ENCODE measurements around the gene IMMP1L.
A peak's percentile ranks its signal among the peaks of the same experiment; 100 is the strongest.

Gene IMMP1L

GRCh38 chr11:31464436-31464835, 45.0 kb downstream of the IMMP1L start:
- no peak for DNase-seq

DNA sequence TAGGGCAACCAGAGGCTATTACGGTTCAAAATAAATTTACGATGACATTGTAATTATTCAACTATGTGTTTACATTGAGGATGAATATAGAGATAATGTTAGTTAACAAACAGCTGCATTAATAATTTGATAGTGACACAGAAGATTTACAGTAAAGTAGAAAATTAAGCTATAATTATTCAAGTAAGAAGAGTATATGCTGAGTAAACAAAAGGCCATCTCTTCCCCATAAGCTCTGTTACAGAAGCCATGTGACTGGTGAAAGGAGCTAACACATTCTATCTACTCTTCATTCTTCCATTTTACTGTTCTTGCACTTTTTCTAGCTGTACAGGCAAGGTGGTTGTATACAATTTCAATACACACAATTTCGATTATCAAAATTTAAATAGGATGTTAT, 54.2 kb downstream of the IMMP1L start:
- DNase-seq = no peak

- DNase-seq = no peak
These were observed 58.6 kb downstream of the IMMP1L start for GRCh38 chr11:31450841-31451240.

GRCh38 chr11:31449040-31449439, 60.4 kb downstream of the IMMP1L start:
- DNase-seq = no peak

GRCh38 chr11:31445621-31446020, 63.8 kb downstream of the IMMP1L start:
- DNase-seq = no peak

GRCh38 chr11:31443802-31444201, 65.6 kb downstream of the IMMP1L start:
- DNase-seq = no peak

DNA sequence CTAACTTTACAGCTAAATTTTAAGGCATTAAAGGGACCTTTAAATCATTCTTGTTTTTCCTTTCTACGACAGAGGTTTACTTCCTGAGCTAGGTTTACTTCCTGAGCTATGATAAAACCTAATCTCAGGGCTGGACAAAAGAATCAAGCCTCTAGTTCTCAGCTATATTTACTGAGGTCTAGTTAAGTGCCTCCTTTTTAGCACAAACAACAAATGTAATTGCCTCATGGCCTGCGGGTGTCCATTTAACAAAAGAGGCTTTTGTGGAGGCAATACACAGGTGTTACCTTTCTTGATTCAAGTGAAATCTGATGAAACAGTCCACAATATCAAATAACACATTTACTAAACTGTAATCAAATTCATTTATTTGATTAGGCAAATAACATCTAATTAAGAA, 67.3 kb downstream of the IMMP1L start:
- no peak for DNase-seq

DNA sequence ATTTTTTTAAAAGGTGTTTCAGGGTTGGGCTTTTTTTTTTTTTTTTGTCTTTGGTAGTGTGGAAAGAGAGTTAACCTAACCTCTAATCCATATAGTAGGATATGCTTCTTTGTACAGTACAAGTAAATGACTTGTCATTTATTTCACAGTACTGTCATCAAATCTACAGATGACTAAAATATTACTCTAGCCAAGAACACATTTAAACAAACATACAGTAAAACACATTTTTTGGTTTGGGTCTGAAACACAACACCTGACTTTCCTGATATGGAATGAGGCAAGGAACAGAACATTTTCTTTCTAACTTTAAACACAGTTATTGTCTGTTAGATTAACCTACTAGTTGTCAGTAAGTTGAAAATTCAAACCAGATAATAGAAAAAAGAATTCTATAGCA, 68.1 kb downstream of the IMMP1L start:
- no peak for DNase-seq

GRCh38 chr11:31437742-31438435, 71.5 kb downstream of the IMMP1L start:
- no peak for DNase-seq

- DNase-seq = no peak
These were observed 75.6 kb downstream of the IMMP1L start for GRCh38 chr11:31433851-31434250.

- no peak for DNase-seq
These were observed 84.8 kb downstream of the IMMP1L start for GRCh38 chr11:31424652-31425051.

DNA sequence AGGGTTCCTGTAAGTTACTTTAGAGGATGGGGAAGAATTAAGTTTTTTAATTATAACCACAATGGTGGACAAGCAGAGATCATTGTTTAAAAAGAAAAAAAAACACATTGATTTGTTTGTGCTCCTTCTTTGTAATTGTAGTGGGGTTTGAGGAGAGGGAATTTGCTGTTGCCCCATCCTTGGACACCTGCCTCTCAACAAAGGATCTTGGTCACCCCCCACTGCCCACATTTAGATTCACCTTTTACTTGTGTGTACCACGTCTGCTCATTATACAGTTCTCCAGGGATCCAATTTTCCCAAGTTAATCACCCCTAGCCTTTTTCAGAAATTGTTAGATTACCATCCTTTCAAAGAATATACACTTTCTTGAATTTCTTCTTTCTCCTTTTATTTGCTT, 86.7 kb downstream of the IMMP1L start:
- no peak for DNase-seq

- no peak for DNase-seq
These were observed 87.6 kb downstream of the IMMP1L start for GRCh38 chr11:31421820-31422219.

- DNase-seq = no peak
These were observed 89.8 kb downstream of the IMMP1L start for GRCh38 chr11:31419669-31420068.

DNA sequence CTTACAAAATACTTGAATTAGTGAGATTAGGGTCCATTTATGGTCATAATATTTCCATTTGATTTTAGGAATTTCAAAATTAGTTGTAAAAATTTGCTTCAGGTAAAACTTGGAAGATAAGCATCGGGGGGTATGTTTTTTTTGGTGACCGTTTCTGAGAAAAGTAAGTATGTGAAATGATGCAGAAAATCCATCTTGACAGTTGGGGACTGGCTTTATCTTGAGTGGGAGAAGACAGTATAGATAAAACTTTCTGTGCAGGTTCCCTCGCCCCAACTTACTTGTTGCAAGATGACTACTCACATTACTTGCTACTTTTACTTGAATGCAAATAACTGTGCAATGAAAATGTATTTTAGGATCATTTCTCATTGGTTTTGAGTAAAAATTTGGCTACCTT, 90.3 kb downstream of the IMMP1L start:
- no peak for DNase-seq

DNA sequence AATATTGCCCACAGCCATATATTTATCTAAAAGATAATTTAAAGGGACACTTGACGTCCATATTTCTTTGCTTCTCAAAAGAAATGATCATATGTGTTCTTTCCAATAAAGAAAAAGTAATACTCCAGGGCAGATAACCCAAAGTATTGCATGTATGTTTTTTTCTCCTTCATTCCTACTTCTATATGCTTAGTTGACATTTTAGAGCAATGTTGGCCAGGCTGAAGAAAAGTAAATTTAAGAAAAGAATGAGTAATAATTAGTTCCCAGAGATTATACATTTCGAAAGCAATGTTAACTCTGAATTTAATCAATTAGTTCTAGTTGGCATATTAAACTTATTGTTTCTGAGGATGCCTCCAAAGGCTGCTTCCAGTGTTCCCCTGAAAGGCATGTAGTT, 91.6 kb downstream of the IMMP1L start:
- DNase-seq = no peak

- no peak for DNase-seq
These were observed 92.1 kb downstream of the IMMP1L start for GRCh38 chr11:31417357-31417756.

GRCh38 chr11:31415435-31415834, 94.0 kb downstream of the IMMP1L start:
- DNase-seq = no peak

- no peak for DNase-seq
These were observed 95.1 kb downstream of the IMMP1L start for GRCh38 chr11:31414338-31414737.

DNA sequence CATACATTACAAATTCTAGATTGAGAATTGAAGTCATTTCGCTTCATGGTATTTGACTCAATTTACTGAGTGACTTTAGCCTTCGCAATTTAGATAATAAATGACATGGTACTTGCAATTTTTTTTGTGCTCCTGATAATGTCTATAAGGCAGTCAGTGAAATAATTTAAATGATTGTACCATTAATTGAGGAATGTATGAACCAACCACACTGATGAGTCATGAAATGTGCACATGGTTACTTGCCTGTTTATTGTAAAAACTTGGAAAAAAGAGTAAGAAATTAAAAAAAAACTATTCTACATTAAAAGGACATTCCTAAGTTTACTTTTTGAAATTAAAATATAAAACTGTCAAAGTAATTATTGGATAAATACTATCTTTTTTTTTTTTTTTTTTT, 96.5 kb downstream of the IMMP1L start:
- no peak for DNase-seq

DNA sequence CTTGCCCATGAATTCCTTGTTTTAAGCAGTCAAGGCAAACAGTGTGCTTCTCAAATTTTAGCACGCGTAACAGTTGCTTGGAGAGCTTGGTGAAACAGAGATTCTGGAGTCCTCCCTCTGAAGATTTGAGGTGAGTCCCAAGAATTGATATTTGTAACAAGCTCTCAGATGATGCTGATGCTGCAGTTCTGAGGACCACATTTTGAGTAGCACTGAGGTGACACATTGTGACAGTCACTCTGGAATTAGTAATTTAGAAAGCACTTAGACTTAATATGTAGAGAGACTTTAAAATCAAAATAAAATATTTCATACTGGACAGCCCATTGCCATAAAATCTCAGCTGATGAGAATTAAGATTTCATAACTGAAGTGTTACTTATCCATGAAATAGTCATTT, 101.2 kb downstream of the IMMP1L start:
- no peak for DNase-seq

DNA sequence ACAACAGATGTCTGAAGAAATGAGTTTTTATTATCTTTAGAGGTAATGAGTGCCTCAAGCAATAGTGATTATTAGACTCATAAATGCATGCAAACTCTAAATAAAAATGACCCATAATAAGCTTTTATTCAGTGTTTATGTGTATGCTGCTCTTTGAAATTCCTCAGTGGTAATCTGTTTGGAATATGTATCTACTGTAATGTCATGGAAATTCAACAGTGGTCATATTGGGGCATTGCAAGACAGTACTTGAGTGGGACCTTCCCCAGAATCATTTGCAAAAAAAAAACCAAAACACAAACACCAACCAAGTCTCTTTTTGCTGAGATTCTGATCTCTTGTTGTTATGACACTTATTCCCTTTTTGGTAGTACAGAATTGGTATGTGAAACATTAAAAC, 104.8 kb downstream of the IMMP1L start:
- DNase-seq = no peak

DNA sequence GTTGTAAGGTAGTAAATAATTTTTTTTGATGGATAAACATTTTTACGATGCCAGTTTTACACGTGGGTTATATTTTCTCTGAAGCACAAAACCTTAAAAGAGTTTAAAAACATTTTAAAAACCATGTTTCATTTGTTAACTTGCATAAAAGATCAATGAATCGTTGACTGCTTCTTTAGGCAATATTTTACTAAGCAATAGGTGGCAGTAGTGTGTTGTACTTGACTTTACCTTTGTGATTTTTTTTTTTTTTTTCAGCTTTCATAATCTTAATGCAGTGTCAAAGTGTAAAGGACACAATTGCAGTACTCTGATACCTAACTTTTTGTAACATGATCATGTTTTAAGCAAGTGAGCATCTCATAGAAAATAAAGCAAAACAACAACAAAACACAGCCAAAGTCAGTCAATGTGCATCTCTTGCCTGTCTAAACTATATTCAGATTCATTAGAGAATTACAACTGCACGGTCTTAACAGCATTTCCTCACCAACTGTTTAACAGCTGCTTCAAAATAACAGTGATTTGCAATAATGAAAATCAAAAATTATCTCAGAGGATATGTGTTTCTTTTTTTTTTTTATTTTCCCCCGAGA, 112.1 kb downstream of the IMMP1L start:
- DNase-seq = peak; percentile 23 to 38

DNA sequence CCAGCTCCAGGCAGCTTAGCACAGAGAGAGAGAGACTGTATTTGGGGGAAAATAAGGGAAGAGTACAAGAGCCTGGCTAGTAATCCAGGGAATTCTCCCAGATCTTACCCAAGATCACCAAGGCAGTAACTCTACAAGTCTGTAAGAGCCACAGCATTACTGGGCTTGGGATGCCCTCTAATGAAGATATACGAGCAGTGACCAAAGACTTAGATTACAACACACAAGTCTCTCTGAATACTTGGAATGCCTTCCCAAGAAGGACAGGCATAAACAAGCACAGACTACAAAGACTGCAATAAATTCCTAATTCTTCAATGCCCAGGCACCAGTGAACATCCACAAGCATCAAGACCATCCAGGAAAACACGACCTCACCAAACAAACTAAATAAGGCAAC, 122.0 kb downstream of the IMMP1L start:
- DNase-seq = no peak

GRCh38 chr11:31383116-31383515, 126.3 kb downstream of the IMMP1L start:
- no peak for DNase-seq

All from AML-193 (cell line).